ENCODE measurements around the gene BIN1. TPM values are rescaled to one million over a fixed set of nuclear protein-coding genes. Genes with fewer than 3 reads are reported as not detected.

Gene BIN1
- total RNA-seq, 1 experiment from 2014 or later, result 58.9 TPM

GRCh38 chr2:127049927-127050802 lies 56.8 kb downstream of the BIN1 start:
- DNase-seq, result peak; percentile 54
- BruUV-seq (replicated peaks), result no TSS peak
- intact Hi-C loops (cut with micrococcal nuclease), result no loop called here

GRCh38 chr2:127048969-127049897 lies 57.7 kb downstream of the BIN1 start:
- no peaks in the 10 kb centered on the region for H3K9me2 ChIP-seq (replicated peaks; ENCODE audit: low read length)
- ATAC-seq (no peak), DNase-seq (no peak)
- TF ChIP-seq CTCF (conservative IDR thresholded peaks at IDR 0.05; ENCODE audit: low read depth, low read length), result no peak
- no peak for TF ChIP-seq EZH2 (IDR thresholded peaks at IDR 0.05; ENCODE audit: low read length, unreplicated experiment)
- TF ChIP-seq EZH2phosphoT487 (IDR thresholded peaks at IDR 0.05; ENCODE audit: borderline replicate concordance, low read length), result no peak
- H3K4me1 ChIP-seq (ENCODE audit: insufficient read depth, low read length), result no peaks in the 10 kb centered on the region
- no peak overlapping the region for H3K27ac ChIP-seq (ENCODE audit: low read length)
- no peaks in the 10 kb centered on the region for H3F3A ChIP-seq (ENCODE audit: low read length, unreplicated experiment)
- H3K79me2 ChIP-seq (ENCODE audit: low read length), result no peaks in the 10 kb centered on the region
- H3K4me2 ChIP-seq (ENCODE audit: low read length), result no peak overlapping the region
- no peak overlapping the region for H3K9ac ChIP-seq (ENCODE audit: low read length)
- H3K27me3 ChIP-seq (ENCODE audit: low read length), result no peaks in the 10 kb centered on the region
- no peaks in the 10 kb centered on the region for H4K20me1 ChIP-seq (ENCODE audit: low read length)
- CTCF ChIA-PET, result no interaction called here
- no peaks in the 10 kb centered on the region for H3K36me3 ChIP-seq (ENCODE audit: low read depth, low read length)
- no peak overlapping the region for H3K4me3 ChIP-seq (ENCODE audit: low read length)
- intact Hi-C loops (cut with micrococcal nuclease), result no loop called here
- no peak overlapping the region for H2AFZ ChIP-seq (ENCODE audit: low read length)
- no TSS peak for BruUV-seq (replicated peaks)
- no peaks in the 10 kb centered on the region for H3K9me3 ChIP-seq (ENCODE audit: low read length)
- POLR2A ChIA-PET (ENCODE audit: unreplicated experiment), result no interaction called here

More at GRCh38 chr2:127049927-127050802, 56.8 kb downstream of the BIN1 start:
- Histone ChIP-seq H3K9me3 (ENCODE audit: low read length) (no peaks in the 10 kb centered on the region), H3K4me2 (ENCODE audit: low read length) (no peak overlapping the region), H3K4me1 (ENCODE audit: insufficient read depth, low read length) (no peaks in the 10 kb centered on the region), H3K36me3 (ENCODE audit: low read depth, low read length) (no peaks in the 10 kb centered on the region), H3K9me2 (replicated peaks; ENCODE audit: low read length) (no peaks in the 10 kb centered on the region), H4K20me1 (ENCODE audit: low read length) (no peaks in the 10 kb centered on the region), H2AFZ (ENCODE audit: low read length) (peak overlapping the region; percentile 40; the same call in 1 of the 2 replicates), H3K9ac (ENCODE audit: low read length) (no peak overlapping the region), H3K27me3 (ENCODE audit: low read length) (no peaks in the 10 kb centered on the region), H3F3A (ENCODE audit: low read length, unreplicated experiment) (no peaks in the 10 kb centered on the region), H3K4me3 (ENCODE audit: low read length) (no peak overlapping the region), H3K27ac (ENCODE audit: low read length) (no peak overlapping the region), H3K79me2 (ENCODE audit: low read length) (no peaks in the 10 kb centered on the region)
- TF ChIP-seq EZH2 (IDR thresholded peaks at IDR 0.05; ENCODE audit: low read length, unreplicated experiment) (no peak), EZH2phosphoT487 (IDR thresholded peaks at IDR 0.05; ENCODE audit: borderline replicate concordance, low read length) (no peak), CTCF (conservative IDR thresholded peaks at IDR 0.05; ENCODE audit: low read depth, low read length) (peak; percentile 90)
- ChIA-PET CTCF (no interaction called here), POLR2A (ENCODE audit: unreplicated experiment) (no interaction called here)
- peak; percentile 74 for ATAC-seq
